HG03469 (cell line): ENCODE results near the gene ZSCAN10.
"Not testable (repeated sequence)": the region's sequence is repeated elsewhere in the genome, so short reads cannot be mapped to it uniquely, and the experiment has no call there.

ENCODE experiments used
- ATAC-seq: cut with Tn5 transposase; IDR thresholded peaks from one replicate; pipeline ENCODE4 v1.9.1; 2021; ENCODE audit warnings: mild to moderate bottlenecking, moderate library complexity, moderate number of reproducible peaks; ENCODE audit not compliant: unreplicated experiment

ZSCAN10 gene

GRCh38 chr16:3065069-3065741 is 33.9 kb downstream of the ZSCAN10 start, which contains the start of gene IL32:
IL32 (plus strand) TSS chr16:3065640; CDS start chr16:3065812, 172 bp downstream.
- no peak for ATAC-seq

- no peak for ATAC-seq
Observed at GRCh38 chr16:3063625-3064386, 35.3 kb downstream of the ZSCAN10 start.

- ATAC-seq, result no peak
Observed at GRCh38 chr16:3062553-3062952, 36.5 kb downstream of the ZSCAN10 start.

GRCh38 chr16:3060339-3061127 is 38.6 kb downstream of the ZSCAN10 start:
- no peak for ATAC-seq

GRCh38 chr16:3059723-3060242 is 39.3 kb downstream of the ZSCAN10 start:
- ATAC-seq, result no peak

- ATAC-seq, result peak; percentile 49
Observed at GRCh38 chr16:3059041-3059722, 39.9 kb downstream of the ZSCAN10 start.

GRCh38 chr16:3058139-3059030 is 40.7 kb downstream of the ZSCAN10 start:
- no peak for ATAC-seq

GRCh38 chr16:3057181-3058138 is 41.6 kb downstream of the ZSCAN10 start:
- no peak for ATAC-seq

GRCh38 chr16:3056336-3057180 is 42.5 kb downstream of the ZSCAN10 start:
- ATAC-seq, result no peak

GRCh38 chr16:3055734-3056115 is 43.4 kb downstream of the ZSCAN10 start:
- not testable (repeated sequence) for ATAC-seq

- ATAC-seq, result no peak
Observed at GRCh38 chr16:3054965-3055733, 43.9 kb downstream of the ZSCAN10 start.

GRCh38 chr16:3053330-3053710 is 45.8 kb downstream of the ZSCAN10 start:
- not testable (repeated sequence) for ATAC-seq

GRCh38 chr16:3052571-3053329 is 46.3 kb downstream of the ZSCAN10 start:
- not testable (repeated sequence) for ATAC-seq

- ATAC-seq, result no peak
Observed at GRCh38 chr16:3051494-3051893, 47.6 kb downstream of the ZSCAN10 start.

GRCh38 chr16:3051009-3051408 is 48.1 kb downstream of the ZSCAN10 start:
- ATAC-seq, result no peak

- no peak for ATAC-seq
Observed at GRCh38 chr16:3050487-3050886, 48.6 kb downstream of the ZSCAN10 start.
